GM19452 (cell line): ENCODE data around the gene FBXO9.

Experiments
- ATAC-seq: cut with Tn5 transposase; IDR thresholded peaks from one replicate; pipeline ENCODE4 v1.9.1; 2021; ENCODE audit not compliant: unreplicated experiment

Gene FBXO9

DNA sequence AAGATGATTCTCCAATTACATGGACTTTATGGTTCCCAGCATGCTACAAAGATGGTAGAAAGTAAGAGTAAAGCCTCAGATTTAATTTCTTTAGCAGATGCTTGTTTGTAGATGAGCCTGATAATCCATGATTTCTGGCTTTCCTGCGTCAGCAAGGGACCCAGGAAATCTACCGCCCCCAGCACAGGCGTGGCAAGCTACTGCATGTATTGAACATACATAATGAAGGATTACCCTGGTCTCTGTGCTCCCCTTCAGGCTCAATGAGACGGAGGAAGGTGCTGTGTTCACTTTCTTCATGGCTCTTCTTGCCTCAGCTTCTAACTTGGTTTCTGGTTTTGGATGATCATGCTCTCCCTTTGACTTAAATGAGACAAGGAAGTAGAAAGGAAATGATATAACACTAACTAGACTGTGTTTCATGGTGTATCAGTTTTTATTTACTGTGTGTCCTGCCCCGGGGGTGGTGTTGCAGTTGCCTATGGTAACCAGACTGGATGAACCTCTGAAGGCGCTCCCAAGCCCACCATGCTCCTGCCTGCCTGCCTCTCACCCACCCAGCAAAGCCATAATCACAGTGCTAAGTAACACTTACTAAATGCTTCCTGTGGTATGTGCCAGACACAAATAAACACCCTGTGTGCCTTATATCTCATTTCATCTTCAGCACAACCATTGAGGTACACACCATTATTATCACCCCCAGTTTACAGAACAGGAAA lies 65.5 kb downstream of the FBXO9 start:
- ATAC-seq: no peak

DNA sequence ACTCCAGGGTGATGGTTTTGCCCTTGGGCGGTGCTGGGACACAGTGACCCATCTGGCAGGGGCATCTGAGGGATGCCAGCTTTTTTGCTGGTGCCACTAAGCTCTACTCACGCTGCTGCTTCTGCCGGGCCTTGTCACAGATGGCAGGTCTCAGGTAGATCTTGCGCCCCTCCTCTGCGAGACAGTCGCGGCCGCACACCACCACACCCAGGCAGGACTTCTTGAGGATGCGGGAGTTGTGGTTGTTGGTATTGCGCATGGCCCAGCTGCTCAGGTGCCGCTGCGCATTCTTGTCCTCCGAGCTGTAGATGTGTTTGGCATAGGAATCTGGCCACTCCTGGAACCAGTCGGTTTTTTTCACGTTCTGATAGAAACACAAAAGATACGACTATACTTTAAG lies 68.8 kb downstream of the FBXO9 start:
- ATAC-seq: no peak

GRCh38 chr6:53134601-53135235 lies 69.5 kb downstream of the FBXO9 start:
- no peak for ATAC-seq

- no peak for ATAC-seq
Observed at GRCh38 chr6:53136000-53136609, 70.9 kb downstream of the FBXO9 start.

- ATAC-seq: no peak
Observed at GRCh38 chr6:53139841-53140413, 74.7 kb downstream of the FBXO9 start.

DNA sequence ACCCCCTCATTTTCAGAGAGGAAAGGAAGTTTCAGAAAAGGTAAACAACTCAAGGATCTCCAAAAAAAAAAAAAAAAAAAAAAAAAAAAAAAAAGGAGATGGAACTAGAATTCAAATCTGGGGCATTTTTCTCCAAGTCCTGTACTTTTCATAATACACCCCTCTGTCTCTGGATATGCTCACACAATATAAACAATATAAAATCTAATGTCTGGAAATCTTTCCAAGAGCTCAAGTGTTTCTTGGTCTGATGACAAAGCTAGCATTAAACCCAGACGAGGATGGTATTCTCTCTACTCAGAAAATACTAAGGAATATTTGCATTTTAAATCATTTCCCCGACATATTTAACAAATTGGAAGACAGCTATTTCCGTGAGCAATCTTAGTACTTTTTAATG lies 77.6 kb downstream of the FBXO9 start:
- no peak for ATAC-seq

DNA sequence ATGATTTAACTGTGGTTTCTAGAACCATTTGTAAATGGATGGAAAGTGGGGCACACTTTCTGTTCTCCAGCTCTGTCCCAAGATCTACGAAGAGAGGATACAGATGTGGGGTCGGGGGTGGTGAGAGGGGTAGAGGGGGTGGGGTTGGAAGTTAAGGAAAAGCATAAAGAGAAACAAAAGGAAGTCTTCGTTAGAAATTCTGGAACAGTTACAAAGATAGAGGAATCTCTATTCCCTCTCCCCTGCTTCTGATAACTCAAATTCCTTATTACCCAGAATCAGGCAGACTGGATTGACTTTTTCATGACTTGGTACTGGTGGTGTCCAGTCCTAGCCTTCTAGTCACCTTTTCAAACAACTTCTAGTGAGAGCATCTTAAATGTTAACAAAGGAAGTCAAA lies 78.5 kb downstream of the FBXO9 start:
- ATAC-seq: no peak

- ATAC-seq: no peak
Observed at GRCh38 chr6:53144802-53145201, 79.6 kb downstream of the FBXO9 start.

- ATAC-seq: no peak
Observed at GRCh38 chr6:53148684-53149083, 83.5 kb downstream of the FBXO9 start, which contains the start of gene GCM1. TSS of gene GCM1 (minus strand) at chr6:53148841. CDS start at chr6:53145632, 3,209 bp downstream.
